ENCODE data around the gene NBEAL2.

NBEAL2 gene

GRCh38 chr3:47000198-47000815, 20.8 kb downstream of the NBEAL2 start:
- DNase-seq, result no peak

GRCh38 chr3:47000922-47001730, 21.7 kb downstream of the NBEAL2 start:
- no peak for DNase-seq

DNA sequence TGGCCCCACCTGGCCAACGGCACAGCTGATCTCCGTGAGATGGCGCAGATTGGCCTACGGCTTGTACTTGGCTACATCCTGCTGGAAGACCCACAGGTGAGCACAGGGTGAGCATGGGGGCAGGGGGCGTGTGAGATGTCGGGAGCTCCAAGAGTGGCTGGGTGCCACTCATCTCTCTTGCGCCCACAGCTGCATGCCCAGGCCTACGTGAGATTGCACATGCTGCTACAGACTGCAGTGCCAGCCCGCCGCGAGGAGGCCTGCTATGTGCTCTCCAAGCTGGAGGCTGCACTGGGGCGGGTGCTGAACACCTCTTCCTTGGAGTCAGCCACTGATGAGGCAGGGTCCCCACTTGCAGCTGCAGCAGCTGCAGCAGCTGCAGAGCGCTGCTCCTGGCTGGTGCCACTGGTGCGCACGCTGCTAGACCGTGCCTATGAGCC, 22.3 kb downstream of the NBEAL2 start:
- no peak for DNase-seq

GRCh38 chr3:47002171-47003055, 22.9 kb downstream of the NBEAL2 start:
- DNase-seq, result no peak

GRCh38 chr3:47003056-47003410, 23.6 kb downstream of the NBEAL2 start:
- no peak for DNase-seq

GRCh38 chr3:47003461-47004368, 24.2 kb downstream of the NBEAL2 start:
- DNase-seq, result no peak

- DNase-seq, result no peak
Observed at GRCh38 chr3:47004369-47005211, 25.1 kb downstream of the NBEAL2 start.

DNA sequence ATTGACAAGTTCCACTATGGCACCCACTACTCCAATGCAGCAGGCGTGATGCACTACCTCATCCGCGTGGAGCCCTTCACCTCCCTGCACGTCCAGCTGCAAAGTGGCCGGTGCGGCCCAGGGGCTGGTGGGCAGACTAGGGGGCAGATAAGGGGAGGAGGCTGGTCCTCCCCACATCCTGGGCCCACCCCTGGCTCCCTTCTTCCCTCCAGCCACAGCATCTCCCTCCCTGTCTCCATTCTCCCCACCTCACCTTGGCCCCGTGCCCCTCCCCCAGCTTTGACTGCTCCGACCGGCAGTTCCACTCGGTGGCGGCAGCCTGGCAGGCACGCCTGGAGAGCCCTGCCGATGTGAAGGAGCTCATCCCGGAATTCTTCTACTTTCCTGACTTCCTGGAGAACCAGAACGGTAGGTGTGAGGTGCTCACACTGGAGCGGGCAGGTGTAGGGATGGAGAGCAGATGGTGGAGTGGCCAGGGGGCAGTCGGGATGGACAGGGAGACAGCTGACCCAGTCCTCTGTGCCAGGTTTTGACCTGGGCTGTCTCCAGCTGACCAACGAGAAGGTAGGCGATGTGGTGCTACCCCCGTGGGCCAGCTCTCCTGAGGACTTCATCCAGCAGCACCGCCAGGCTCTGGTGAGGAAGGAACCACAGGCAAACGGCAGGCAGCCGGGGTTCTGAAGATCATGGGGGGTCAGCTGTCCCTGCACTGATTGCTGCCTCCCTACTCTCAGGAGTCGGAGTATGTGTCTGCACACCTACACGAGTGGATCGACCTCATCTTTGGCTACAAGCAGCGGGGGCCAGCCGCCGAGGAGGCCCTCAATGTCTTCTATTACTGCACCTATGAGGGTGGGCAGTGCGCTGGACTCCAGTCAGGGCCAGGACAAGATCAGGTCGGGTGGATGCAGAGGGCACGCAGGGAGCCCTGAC, 26.0 kb downstream of the NBEAL2 start:
- DNase-seq, result no peak

- DNase-seq, result no peak
Observed at GRCh38 chr3:47006145-47006651, 26.7 kb downstream of the NBEAL2 start.

DNA sequence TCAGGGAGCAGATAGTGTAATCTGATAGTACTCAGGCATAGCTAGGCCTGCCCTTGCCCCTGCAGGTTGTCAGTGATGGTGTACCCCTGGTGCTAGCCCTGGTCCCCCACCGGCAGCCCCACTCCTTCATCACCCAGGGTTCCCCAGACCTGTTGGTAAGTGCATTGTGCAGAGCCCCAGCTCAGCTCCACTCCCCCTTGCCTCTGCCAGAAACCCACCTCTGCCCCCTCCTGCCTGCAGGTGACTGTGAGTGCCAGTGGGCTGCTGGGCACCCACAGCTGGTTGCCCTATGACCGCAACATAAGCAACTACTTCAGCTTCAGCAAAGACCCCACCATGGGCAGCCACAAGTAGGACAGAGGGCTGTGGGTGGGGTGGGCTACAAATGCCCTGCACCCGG, 27.5 kb downstream of the NBEAL2 start:
- DNase-seq, result no peak

DNA sequence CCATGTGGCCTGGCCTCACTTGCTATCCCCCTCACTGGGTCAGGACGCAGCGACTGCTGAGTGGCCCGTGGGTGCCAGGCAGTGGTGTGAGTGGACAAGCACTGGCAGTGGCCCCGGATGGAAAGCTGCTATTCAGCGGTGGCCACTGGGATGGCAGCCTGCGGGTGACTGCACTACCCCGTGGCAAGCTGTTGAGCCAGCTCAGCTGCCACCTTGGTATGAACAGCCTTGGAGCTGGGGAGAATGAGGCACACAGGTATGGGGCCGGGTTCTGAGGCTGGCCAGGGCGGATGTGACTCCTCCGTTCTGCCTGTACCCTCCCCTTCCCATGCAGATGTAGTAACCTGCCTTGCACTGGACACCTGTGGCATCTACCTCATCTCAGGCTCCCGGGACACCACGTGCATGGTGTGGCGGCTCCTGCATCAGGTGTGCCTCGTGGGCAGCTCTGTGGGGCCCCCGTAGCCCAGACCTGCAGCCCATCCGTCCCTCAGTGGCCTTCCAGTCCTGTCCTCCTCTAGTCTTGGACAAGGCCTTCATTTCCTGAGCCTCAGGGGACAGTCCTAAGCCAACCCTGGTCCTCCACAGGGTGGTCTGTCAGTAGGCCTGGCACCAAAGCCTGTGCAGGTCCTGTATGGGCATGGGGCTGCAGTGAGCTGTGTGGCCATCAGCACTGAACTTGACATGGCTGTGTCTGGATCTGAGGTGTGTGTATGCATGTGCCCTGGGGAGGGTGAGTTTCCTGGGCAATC, 28.2 kb downstream of the NBEAL2 start:
- DNase-seq, result no peak

- no peak for DNase-seq
Observed at GRCh38 chr3:47008234-47008796, 28.8 kb downstream of the NBEAL2 start.

GRCh38 chr3:47008851-47009224, 29.4 kb downstream of the NBEAL2 start:
- no peak for DNase-seq

DNA sequence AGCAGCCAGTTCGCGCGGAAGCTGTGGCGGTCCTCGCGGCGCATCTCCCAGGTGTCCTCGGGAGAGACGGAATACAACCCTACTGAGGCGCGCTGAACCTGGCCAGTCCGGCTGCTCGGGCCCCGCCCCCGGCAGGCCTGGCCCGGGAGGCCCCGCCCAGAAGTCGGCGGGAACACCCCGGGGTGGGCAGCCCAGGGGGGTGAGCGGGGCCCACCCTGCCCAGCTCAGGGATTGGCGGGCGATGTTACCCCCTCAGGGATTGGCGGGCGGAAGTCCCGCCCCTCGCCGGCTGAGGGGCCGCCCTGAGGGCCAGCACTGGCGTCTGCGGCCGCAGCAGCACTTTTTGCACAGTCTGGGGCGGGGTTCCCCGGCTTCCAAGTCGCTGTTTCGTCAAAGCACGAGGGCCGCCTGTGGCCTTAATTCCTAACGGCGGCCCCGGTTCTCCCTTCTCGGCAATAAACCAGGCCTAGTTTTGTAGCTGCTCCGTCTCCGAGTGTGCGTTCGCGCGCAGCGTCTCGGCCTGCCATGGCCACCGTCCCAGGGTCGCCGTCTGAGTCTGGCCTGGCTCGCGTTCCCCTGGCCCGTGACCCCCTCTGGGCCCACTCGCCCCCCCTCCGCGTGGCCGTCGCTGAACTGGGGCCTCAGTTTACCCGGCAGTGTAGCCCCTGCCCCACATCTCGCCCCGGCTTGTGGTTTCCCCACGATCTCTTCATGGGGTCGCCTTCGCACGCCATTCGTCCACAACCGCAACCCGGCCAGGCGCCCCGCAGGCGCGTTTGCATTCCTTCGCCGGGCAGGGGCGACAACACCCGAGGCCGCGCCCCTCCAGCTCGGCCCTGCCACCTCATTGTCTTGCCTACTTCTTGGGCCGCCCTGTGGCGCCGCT, 30.0 kb downstream of the NBEAL2 start:
- peak; percentile 64 to 72 for DNase-seq

- DNase-seq, result no peak
Observed at GRCh38 chr3:47010111-47010712, 30.7 kb downstream of the NBEAL2 start.

DNA sequence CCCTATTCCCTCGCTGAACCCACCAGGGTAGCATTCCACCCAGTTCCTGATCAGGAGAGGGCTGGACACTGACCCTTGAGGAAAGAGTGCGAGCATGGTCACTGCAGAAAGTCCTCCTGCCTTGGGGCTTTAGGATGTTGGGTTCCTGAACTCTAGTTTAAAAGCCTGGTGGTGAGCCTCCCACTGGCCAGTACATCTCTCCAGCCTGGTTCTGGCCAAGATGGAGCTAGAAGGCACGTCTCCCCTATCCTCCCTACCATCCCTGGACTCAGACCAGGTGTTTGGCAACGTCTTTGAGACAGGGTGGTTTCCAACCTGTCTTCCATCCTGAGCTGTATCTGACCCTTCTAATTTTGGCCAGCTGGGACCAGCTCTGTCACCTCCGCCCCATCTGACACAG, 31.4 kb downstream of the NBEAL2 start:
- no peak for DNase-seq

- DNase-seq, result no peak
Observed at GRCh38 chr3:47011371-47011770, 31.9 kb downstream of the NBEAL2 start.
